DOHH2 (cell line): ENCODE data around the gene TBC1D24.
A peak's percentile ranks its signal among the peaks of the same experiment; 100 is the strongest.

Experiments used
- H3F3A ChIP-seq: fragments of 200-600 bp; sonication (generic), shearing (Covaris generic); 2 replicates; pipeline ENCODE4 v1.6.0; 2016; ENCODE audit warnings: antibody characterized with exemption, mild to moderate bottlenecking; ENCODE audit not compliant: control insufficient read depth, insufficient read depth
- H3K27ac ChIP-seq: fragments of 200-600 bp; sonication (generic); 2 replicates; pipeline ENCODE4 v1.5.1; 2014; ENCODE audit warnings: low read depth, mild to moderate bottlenecking, low read length, moderate library complexity
- H3K27me3 ChIP-seq: fragments of 200-600 bp; sonication (generic); 2 replicates; pipeline ENCODE4 v1.6.1; 2014; ENCODE audit warnings: mild to moderate bottlenecking, low read length, mixed read lengths; ENCODE audit not compliant: control insufficient read depth
- H3K36me3 ChIP-seq: fragments of 200-600 bp; sonication (generic); 2 replicates; pipeline ENCODE4 v1.6.1; 2014; ENCODE audit warnings: mild to moderate bottlenecking, low read length, moderate library complexity, mixed read lengths; ENCODE audit not compliant: control insufficient read depth
- H3K4me1 ChIP-seq: fragments of 200-600 bp; sonication (generic); 2 replicates; pipeline ENCODE4 v1.6.1; 2014; ENCODE audit warnings: mild to moderate bottlenecking, low read length, mixed read lengths; ENCODE audit not compliant: control insufficient read depth
- H3K4me2 ChIP-seq: fragments of 200-600 bp; sonication (generic); 2 replicates; pipeline ENCODE4 v1.6.0; 2014; ENCODE audit warnings: mild to moderate bottlenecking, low read length, moderate library complexity
- H3K4me3 ChIP-seq: fragments of 200-600 bp; sonication (generic); 2 replicates; pipeline ENCODE4 v1.5.1; 2014; ENCODE audit warnings: mild to moderate bottlenecking, low read length, mixed read lengths
- H3K79me2 ChIP-seq: fragments of 200-600 bp; sonication (generic); 2 replicates; pipeline ENCODE4 v1.6.1; 2014; ENCODE audit warnings: mild to moderate bottlenecking, low read length, mixed read lengths; ENCODE audit not compliant: control insufficient read depth
- H3K9me2 ChIP-seq: fragments of 200-600 bp; sonication (generic); replicated peaks from 2 replicates; pipeline ENCODE4 v1.6.1; 2014; ENCODE audit warnings: mild to moderate bottlenecking, low read length, mixed read lengths; ENCODE audit not compliant: control insufficient read depth
- H3K9me3 ChIP-seq: fragments of 200-600 bp; sonication (generic); 2 replicates; pipeline ENCODE4 v1.6.1; 2014; ENCODE audit warnings: antibody characterized with exemption, low read length, mixed read lengths; ENCODE audit not compliant: control insufficient read depth, insufficient read depth
- H4K20me1 ChIP-seq: fragments of 200-600 bp; sonication (generic); 2 replicates; pipeline ENCODE4 v1.6.0; 2014; ENCODE audit warnings: low read depth, mild to moderate bottlenecking, antibody characterized with exemption, low read length, moderate library complexity; ENCODE audit not compliant: control insufficient read depth, insufficient read depth
- EZH2phosphoT487 ChIP-seq: fragments of 200-600 bp; sonication (generic); IDR thresholded peaks from 2 replicates; pipeline ENCODE4 v1.6.1; 2017; ENCODE audit warnings: borderline replicate concordance, mild to moderate bottlenecking, antibody characterized with exemption, low read length, moderate library complexity, mixed read lengths
- TF ChIP-seq, protein P1 (sequence below): fragments of 200-600 bp; sonication (generic); IDR thresholded peaks from one replicate; pipeline ENCODE4 v1.5.1; 2014; ENCODE audit warnings: antibody characterized with exemption, mild to moderate bottlenecking, low read depth, low read length; ENCODE audit not compliant: poor library complexity, severe bottlenecking

Gene TBC1D24

DNA sequence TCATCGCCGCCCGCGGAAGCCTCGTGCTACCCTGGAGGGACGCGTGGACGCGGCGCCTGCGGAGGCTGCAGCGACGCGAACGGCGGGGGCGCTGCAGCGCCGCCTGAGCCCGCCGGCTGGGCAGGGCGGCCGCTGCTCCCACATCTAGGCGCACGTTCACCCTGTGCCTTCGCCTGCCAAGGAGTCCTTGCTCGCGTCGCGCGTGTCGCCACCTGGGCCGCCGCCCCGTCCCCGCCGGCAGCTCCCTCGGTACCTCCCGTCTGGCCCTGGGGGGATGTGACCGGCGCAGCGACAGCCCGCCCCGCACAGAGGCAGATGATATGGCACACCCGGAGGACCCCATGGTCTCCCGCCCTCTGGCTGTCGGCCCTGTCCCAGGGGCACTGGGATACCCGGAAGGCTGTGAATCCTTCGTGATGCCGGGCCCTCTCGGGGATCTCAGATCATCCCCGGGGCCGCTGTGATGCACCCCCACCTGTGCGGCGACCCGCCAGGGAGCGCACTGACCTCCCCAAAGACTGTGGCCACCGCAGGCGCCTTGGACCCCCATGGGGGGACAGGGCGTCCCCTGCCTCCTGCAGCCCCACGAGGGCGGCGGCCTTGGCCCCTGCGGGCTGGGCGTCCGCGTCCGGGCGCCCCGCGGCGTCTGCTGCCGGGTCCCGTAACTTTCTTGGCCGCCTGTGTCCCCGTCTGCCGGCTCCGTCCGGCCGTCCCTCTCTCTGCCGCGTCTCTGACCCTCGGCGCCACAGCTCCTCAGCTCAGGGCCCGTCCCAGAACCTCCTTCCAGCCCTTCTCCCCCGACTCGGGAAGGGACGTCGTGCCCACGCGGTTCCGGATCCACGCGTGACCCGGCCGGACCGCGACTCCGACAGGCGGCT lies 689 bp upstream of the TBC1D24 start:
- Histone ChIP-seq H3K79me2 (peaks cover 64% of the 10 kb centered on the region), H3K4me2 (peak overlapping the region; percentile 92), H3K4me3 (peak overlapping the region; percentile 97), H3K36me3 (peaks cover 8% of the 10 kb centered on the region), H4K20me1 (peaks cover 21% of the 10 kb centered on the region; the same call in 1 of the 2 replicates), H3K9me3 (no peaks in the 10 kb centered on the region), H3F3A (peaks cover 12% of the 10 kb centered on the region), H3K27me3 (no peaks in the 10 kb centered on the region), H3K4me1 (peaks cover 59% of the 10 kb centered on the region), H3K9me2 (no peaks in the 10 kb centered on the region), H3K27ac (peak overlapping the region; percentile 84)
- TF ChIP-seq EZH2phosphoT487: no peak
- TF ChIP-seq, protein P1, sequence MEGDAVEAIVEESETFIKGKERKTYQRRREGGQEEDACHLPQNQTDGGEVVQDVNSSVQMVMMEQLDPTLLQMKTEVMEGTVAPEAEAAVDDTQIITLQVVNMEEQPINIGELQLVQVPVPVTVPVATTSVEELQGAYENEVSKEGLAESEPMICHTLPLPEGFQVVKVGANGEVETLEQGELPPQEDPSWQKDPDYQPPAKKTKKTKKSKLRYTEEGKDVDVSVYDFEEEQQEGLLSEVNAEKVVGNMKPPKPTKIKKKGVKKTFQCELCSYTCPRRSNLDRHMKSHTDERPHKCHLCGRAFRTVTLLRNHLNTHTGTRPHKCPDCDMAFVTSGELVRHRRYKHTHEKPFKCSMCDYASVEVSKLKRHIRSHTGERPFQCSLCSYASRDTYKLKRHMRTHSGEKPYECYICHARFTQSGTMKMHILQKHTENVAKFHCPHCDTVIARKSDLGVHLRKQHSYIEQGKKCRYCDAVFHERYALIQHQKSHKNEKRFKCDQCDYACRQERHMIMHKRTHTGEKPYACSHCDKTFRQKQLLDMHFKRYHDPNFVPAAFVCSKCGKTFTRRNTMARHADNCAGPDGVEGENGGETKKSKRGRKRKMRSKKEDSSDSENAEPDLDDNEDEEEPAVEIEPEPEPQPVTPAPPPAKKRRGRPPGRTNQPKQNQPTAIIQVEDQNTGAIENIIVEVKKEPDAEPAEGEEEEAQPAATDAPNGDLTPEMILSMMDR: peak; percentile 40

DNA sequence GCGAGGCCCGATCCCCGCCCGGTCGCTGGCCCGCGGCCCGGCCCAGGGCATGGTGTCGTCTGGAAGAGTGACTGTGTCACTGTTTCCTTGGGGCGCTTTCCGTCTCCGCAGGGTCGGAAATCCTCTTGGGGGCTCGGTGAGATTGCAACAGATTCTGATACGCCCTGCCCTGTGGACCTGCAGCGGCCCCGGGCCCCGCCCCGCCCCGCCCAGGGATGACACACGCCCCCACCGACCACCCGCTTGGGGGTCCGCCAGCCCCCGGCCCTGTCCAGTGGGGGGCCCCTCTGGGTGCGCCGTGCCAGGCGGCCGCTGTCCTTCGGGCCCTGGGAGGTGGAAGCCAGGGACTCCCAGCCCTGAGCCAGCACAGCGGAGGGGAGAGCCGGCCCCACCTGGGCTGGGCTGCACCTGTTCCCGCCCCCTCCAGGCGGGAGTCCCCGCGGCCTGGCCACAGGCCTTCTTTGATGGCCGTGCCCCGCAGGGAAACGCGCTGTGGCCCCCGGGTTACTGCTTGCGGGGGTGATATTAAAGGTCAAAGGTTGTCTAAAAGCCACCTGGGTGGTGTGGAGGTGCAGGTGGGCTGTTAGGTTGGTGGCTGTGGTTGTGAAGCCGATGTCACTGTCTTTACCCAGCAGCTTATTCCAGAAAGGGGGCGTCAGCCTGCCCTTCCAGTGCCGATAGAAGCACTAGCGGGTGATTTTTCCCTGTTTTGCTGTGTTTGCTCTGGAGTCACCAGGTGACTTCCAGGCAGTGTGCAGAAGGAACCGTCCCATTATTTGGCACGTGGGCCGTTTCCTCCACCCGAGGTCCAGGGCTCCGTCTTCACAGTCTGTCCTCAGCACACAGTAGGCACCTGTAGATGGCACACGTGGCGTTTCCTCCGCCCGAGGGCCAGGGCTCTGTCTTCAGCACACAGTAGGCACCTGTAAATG lies 752 bp downstream of the TBC1D24 start:
- H3K27me3 ChIP-seq: no peaks in the 10 kb centered on the region
- peaks cover 78% of the 10 kb centered on the region for H3K79me2 ChIP-seq

DNA sequence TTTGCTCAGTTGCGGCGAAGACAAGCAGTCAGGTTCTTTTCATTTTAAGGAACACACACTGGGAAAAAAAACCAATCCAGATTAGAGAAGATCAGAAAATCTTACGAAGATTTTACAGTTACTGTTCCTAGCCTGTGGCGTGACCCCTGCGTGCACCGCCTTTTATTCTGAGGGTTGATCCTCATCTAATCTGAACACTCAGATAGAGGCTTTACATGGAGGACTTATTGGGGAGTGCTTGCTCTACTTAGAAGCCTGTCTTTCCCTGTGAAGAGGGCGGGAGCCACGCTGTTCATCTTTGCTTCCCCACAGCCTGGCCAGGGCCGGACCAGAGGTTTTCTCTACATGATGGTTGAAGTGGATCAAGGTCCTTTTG lies 1.4 kb downstream of the TBC1D24 start:
- Histone ChIP-seq H3K4me2 (peak overlapping the region; percentile 88), H4K20me1 (peaks cover 21% of the 10 kb centered on the region; the same call in 1 of the 2 replicates), H3K4me1 (peaks cover 38% of the 10 kb centered on the region), H3K9me2 (no peaks in the 10 kb centered on the region), H3K36me3 (peaks cover 14% of the 10 kb centered on the region), H3K4me3 (peak overlapping the region; percentile 82), H3K27me3 (no peaks in the 10 kb centered on the region), H3K79me2 (peaks cover 83% of the 10 kb centered on the region), H3F3A (no peaks in the 10 kb centered on the region), H3K9me3 (no peaks in the 10 kb centered on the region), H3K27ac (no peak overlapping the region)
- TF ChIP-seq, protein P1: no peak
- TF ChIP-seq EZH2phosphoT487: no peak

More for the DNA sequence above, 752 bp downstream of the TBC1D24 start:
- peak overlapping the region; percentile 88 for H3K4me2 ChIP-seq
- no peaks in the 10 kb centered on the region for H3K9me3 ChIP-seq
- H4K20me1 ChIP-seq: peaks cover 21% of the 10 kb centered on the region; the same call in 1 of the 2 replicates
- peaks cover 11% of the 10 kb centered on the region for H3K36me3 ChIP-seq
- H3K27ac ChIP-seq: no peak overlapping the region
- peaks cover 44% of the 10 kb centered on the region for H3K4me1 ChIP-seq
- H3K4me3 ChIP-seq: peak overlapping the region; percentile 82
- H3K9me2 ChIP-seq: no peaks in the 10 kb centered on the region
- peaks cover 3% of the 10 kb centered on the region; the same call in 1 of the 2 replicates for H3F3A ChIP-seq
- TF ChIP-seq, protein P1: peak; percentile 20
- TF ChIP-seq EZH2phosphoT487: no peak
